IPS-11a (cell line): ENCODE results near the gene TRIM37.
A peak's percentile ranks its signal among the peaks of the same experiment; 100 is the strongest.
"Not testable (repeated sequence)": the region's sequence is repeated elsewhere in the genome, so short reads cannot be mapped to it uniquely, and the experiment has no call there.

Experiments
- H3K4me3 ChIP-seq: one replicate; pipeline ENCODE4 v1.5.1; 2013; ENCODE audit warnings: low read depth, low read length, control low read depth

The TRIM37 gene

GRCh38 chr17:59106463-59107305, at the start of gene TRIM37:
TRIM37 (minus strand) TSS chr17:59106880; CDS start chr17:59106461, 419 bp downstream.
- H3K4me3 ChIP-seq: peak within 1 kb of the TSS; percentile 91

GRCh38 chr17:59155439-59156177, 48.9 kb upstream of the TRIM37 start, which contains the start of gene PRR11:
PRR11 (plus strand) TSS chr17:59155746; CDS start chr17:59169753, 14,007 bp downstream.
- H3K4me3 ChIP-seq: peak within 1 kb of the TSS; percentile 91

- H3K4me3 ChIP-seq: peak within 1 kb of the TSS; percentile 91
These were observed 48.2 kb upstream of the TRIM37 start, which contains the start of gene SKA2 for GRCh38 chr17:59154721-59155438. SKA2 (minus strand) TSS chr17:59155186; CDS start chr17:59155163, 23 bp downstream.

GRCh38 chr17:59154292-59154720, 47.6 kb upstream of the TRIM37 start:
- peak overlapping the region; percentile 91 for H3K4me3 ChIP-seq

- no peak overlapping the region for H3K4me3 ChIP-seq
These were observed 46.2 kb upstream of the TRIM37 start for GRCh38 chr17:59152925-59153324.

GRCh38 chr17:59151591-59151990, 44.9 kb upstream of the TRIM37 start:
- no peak overlapping the region for H3K4me3 ChIP-seq

- no peak overlapping the region for H3K4me3 ChIP-seq
These were observed 44.3 kb upstream of the TRIM37 start for GRCh38 chr17:59151006-59151405.

- H3K4me3 ChIP-seq: no peak overlapping the region
These were observed 43.3 kb upstream of the TRIM37 start for GRCh38 chr17:59149841-59150511.

- no peak overlapping the region for H3K4me3 ChIP-seq
These were observed 42.4 kb upstream of the TRIM37 start for GRCh38 chr17:59149051-59149450.

GRCh38 chr17:59145571-59146096, 39.0 kb upstream of the TRIM37 start:
- no peak overlapping the region for H3K4me3 ChIP-seq

- H3K4me3 ChIP-seq: no peak overlapping the region
These were observed 35.2 kb upstream of the TRIM37 start for GRCh38 chr17:59141860-59142259.

- no peak overlapping the region for H3K4me3 ChIP-seq
These were observed 33.3 kb upstream of the TRIM37 start for GRCh38 chr17:59139939-59140338.

GRCh38 chr17:59138339-59138738, 31.7 kb upstream of the TRIM37 start:
- not testable (repeated sequence) for H3K4me3 ChIP-seq

GRCh38 chr17:59131131-59131530, 24.5 kb upstream of the TRIM37 start:
- H3K4me3 ChIP-seq: no peak overlapping the region

GRCh38 chr17:59129814-59130213, 23.1 kb upstream of the TRIM37 start:
- H3K4me3 ChIP-seq: no peak overlapping the region

GRCh38 chr17:59126809-59127417, 20.2 kb upstream of the TRIM37 start:
- H3K4me3 ChIP-seq: no peak overlapping the region

GRCh38 chr17:59124665-59125064, 18.0 kb upstream of the TRIM37 start:
- no peak overlapping the region for H3K4me3 ChIP-seq

GRCh38 chr17:59121901-59122480, 15.3 kb upstream of the TRIM37 start:
- no peak overlapping the region for H3K4me3 ChIP-seq

- no peak overlapping the region for H3K4me3 ChIP-seq
These were observed 8.8 kb upstream of the TRIM37 start for GRCh38 chr17:59115474-59115873.

GRCh38 chr17:59111539-59111938, 4.9 kb upstream of the TRIM37 start:
- no peak overlapping the region for H3K4me3 ChIP-seq
